ENCODE results near the gene RBM6.
"Not testable (repeated sequence)": the region's sequence is repeated elsewhere in the genome, so short reads cannot be mapped to it uniquely, and the experiment has no call there.

RBM6 gene, protein sequence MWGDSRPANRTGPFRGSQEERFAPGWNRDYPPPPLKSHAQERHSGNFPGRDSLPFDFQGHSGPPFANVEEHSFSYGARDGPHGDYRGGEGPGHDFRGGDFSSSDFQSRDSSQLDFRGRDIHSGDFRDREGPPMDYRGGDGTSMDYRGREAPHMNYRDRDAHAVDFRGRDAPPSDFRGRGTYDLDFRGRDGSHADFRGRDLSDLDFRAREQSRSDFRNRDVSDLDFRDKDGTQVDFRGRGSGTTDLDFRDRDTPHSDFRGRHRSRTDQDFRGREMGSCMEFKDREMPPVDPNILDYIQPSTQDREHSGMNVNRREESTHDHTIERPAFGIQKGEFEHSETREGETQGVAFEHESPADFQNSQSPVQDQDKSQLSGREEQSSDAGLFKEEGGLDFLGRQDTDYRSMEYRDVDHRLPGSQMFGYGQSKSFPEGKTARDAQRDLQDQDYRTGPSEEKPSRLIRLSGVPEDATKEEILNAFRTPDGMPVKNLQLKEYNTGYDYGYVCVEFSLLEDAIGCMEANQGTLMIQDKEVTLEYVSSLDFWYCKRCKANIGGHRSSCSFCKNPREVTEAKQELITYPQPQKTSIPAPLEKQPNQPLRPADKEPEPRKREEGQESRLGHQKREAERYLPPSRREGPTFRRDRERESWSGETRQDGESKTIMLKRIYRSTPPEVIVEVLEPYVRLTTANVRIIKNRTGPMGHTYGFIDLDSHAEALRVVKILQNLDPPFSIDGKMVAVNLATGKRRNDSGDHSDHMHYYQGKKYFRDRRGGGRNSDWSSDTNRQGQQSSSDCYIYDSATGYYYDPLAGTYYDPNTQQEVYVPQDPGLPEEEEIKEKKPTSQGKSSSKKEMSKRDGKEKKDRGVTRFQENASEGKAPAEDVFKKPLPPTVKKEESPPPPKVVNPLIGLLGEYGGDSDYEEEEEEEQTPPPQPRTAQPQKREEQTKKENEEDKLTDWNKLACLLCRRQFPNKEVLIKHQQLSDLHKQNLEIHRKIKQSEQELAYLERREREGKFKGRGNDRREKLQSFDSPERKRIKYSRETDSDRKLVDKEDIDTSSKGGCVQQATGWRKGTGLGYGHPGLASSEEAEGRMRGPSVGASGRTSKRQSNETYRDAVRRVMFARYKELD

DNA sequence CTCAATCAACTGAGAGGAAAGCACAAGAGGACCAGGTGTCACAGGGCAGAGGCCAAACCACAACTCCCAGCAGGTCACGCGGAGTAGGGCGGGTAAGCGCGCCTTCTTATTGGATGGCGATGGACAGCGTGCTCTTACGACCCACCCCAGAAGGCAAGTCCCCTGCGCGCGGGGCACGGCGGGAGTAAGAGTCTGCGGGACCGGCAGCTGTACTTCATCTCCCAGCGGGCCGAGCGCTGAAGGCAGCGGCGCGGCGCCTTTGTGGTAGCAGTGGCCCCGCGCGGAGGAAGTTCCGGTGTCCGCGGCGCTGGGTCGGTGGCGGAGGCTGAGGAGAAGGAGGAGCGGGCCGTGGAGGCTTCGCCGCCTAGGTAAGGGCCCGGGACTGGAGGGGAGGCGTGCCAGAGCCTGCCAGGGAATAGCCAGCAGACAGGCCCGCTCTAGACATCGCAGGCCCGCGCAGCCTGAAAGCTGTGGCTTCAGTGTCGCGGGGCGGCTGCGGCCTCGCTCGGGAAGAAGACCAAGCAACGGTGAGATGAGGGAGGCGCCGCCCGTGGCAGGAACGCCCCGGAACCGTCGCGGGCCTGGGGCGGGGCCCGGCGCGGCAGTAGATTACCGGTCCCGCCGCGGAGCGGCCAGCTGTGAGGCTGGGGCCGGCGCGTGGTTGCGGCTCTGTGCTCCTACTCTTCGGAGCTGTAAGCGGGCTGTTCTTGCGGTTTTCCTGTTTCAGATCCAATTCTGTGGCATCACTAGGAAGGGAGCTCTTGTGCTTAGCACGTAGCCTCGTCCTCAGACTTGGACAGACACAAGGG lies at the start of gene RBM6:
Gene RBM6, plus strand, starts transcription at position 293 of the 809 bp plus-strand sequence. CDS start 22,492 bp downstream, outside the sequence.
- peak; percentile 98 to 99 for ATAC-seq

DNA sequence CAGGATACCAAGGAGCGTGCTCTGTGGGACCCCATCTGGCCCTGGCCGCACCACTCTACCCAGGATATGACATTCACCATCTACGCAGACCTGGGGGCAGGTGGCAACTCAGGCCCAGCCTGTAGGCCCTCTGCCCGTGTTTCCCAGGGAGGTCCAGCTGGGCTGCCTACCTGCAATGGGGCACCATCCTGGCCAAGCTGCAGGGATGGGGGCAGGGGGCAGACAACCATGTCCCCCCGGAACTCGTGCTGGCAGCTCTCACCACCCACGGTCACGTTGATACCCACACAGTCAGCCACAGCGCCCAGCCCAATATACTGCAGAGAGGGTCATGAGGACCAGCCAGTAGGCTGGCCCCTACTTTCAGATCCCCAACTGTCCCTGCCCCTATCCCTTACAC lies 44.2 kb upstream of the RBM6 start:
- ATAC-seq: no peak

DNA sequence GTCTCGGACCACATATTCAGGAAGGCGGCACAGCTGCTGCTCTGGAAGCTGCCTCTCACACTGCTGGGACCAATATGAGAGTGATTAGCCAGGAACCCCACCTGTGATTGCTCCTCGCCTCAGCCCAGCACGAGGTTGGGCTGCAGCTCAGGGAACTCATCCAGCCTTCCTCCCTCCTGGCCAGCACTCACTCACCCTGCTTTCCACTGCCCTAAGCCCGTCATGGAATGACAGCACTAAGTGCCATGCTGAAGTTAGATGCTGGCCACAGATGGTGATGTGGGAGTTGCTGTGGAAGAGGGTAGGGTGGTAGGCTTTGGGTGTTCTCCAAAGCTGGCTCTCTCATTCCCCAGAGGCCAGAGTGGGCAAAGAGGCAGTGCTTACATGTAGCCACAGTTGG lies 43.6 kb upstream of the RBM6 start:
- ATAC-seq: no peak

DNA sequence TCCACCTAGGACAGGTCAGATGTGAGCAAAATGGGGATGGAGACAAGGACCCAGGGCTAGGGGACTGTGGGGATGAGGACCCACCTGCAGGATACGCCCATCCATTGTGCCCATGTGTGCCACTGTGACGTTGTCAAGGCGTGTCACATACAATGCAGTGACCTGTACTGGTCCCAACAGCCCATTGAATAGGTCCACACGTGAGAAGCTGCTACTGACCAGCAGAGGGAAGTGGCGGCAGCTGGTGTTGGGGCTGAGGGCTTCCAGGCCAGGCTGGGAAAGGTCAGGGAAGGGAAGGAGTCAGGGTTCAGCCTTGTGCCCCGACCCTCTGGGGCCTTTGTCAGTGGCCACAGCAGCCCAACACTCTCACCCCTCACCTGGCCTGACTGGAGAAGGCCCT lies 41.0 kb upstream of the RBM6 start:
- ATAC-seq: no peak

DNA sequence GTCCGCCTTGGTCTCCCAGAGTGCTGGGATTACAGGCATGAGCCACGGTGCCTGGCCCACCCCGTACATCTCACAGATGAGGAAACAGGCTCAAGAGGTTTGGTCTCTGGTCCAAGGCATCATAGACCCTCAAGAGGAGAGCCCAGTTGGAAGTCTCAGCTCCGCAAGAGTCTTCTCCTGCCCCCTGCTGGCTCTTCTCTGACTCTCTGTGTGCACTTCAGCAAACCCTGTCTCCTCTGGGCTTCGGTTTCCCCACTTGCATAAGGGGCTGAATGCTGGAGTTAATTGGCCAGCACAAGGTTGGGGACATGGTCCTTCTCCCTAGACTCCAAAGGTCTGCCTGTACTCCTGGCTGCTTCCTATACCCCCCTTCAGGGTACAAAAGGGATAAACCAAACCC lies 40.1 kb upstream of the RBM6 start:
- no peak for ATAC-seq

DNA sequence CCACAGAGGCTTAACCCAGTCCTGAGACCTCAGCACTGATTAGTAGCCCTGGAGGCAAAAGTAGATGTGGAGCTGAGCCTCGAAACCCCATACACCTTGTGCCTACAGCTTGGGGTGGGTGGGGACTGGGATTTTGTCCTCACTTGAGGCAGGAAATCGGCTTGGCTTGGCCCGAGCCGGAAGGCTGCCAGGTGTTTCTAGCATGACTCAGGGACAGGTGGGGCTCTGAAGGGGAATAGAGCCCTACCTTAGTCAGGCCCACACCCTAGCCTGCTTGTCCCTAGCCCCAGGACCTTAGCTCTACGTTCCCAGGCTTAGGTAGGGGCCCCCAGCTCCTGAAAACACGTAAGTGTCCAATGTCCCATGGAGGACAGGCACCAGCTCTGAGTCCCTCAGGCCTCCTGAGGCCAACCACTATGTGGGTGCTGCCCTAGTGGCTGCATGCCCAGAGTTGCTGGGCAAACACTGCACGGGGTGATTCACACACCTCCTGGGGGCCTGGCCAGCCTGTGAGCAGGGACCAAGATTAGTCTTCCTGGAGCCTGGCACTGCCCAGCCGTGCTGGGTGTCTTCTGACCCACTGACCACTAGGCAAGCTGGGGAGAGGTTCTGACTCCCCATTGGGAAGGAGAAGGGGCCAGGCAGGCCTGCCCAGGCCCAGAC lies 39.3 kb upstream of the RBM6 start:
- ATAC-seq: no peak

DNA sequence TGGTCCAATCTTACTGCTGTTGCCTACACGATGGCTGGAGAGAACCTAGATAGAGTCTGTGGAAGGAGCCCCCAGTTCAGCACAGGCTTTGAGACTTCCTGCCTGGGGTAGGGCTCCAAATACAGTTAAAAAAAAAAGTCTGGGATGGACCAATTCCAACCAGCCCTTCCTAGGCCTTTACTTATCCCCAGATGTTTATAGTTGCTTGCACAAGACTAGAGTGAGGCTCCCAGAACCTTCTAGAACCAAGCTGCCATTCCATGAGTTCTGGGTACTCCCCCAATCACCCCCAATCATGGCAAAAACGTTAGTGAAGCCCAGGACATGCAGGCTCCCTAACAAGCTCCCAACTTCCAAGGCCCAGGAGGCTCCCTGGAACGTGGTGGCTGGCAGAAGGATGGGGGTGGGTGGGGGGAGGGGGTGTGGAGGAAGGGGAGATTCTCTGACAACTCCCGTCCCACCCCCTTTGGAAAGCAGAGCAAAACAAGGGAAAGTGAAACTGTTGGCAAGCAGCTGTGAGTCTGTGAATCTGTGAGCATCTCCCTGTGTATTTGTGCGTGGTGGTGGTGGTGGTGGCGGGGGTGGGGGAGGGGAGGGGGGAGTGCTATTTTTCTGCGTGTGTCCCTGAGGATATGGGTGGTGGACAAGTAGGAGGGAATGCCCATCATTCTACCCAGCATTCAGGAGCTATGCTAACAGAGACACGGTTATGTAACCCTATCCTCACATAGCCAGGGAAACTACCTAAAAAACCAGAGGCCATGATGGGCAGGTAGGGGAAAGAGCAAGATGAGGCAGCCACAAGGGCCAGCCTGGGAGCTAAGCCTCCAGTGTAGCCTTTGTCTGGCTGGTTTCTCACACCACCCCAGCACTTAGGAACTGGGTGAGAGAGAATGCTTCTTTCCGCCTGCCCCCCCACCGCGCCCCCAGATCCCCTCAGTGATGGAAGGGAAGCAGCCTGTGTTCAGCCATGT lies 38.3 kb upstream of the RBM6 start:
- ATAC-seq: no peak

DNA sequence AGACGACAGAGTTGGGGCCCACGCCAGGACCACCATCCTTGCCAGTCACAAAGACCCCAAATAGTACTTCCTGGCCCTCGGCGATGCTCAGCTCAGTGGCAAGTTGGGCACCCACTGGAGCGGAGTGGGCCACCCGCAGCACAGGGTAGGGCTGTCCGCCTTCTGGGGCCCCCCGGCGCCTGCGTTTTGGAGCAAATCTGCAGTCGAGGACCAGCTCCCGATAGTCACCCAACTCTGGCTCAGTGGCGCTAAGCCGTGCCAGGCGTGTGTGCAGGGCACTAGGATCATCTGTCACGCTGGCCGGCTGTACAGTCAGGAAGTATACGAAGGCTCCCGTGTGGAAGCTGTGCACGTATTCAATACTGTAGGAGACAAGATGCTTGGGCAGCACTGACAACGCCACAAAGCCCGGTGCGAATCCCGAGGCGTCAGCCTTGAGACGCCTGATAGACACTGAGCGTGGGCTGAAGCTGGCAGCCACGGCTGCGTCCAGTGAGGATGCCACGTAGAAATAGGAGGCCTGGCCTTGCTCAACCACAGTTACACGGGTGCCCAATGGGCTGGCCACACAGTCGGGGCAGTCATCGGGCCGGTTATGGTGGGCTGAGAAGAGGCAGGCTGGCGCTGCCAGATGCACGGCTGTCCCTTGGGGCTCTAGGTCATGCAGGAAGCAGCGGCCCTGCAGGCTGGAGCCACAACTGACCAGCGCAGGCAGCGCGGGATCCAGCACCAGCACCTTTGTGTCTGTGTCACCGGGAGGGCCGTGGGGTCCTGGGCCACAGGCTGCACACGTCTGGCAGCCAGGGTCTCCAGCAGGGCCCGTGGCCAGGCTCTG lies 37.2 kb upstream of the RBM6 start:
- ATAC-seq: no peak

DNA sequence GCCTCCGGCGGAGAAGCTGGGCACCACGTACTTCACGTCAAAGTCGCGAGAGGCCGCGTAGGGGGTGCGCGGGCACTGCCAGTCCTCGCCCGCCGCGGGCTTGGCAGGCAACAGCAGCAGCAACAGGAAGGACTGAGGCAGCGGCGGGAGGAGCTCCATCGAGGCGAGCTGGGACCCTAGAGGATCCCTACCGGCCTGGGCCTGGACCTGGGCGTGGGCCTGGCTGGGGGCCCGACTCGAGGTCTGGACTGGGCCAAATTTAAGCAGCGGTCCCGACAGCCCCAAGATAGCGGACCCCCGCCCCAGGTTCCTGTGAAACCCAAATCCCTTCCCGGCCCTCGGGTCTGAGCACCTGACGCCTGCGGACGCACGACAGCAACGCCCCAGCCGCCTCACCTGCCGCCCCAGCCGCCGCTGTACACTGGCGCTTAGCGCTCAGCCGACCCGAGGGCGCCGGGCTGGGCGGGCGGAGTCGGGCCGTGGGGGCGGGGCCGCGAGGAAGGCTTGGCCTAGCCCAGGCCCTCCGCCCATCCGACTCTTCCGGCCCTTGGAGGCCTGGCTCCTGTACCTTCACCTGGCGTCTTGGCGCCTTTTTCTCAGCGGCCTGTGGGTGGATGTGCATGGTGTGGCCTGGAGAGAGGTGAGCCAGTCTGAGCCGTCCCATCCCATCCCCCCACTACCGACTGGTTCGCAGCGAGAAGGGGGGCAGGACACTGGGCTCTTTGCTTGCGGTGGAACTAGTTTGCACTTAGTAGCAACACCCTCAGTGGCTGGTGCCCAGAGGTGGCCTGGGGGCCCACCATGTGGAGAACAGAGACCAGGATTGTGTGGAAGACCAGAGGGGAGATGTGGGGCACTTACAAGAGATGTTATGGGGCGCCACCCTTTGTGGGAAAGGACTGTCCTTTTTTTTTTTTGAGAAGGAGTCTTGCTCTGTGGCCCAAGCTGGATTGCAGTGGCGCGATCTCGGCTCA lies 36.2 kb upstream of the RBM6 start, which contains the start of gene MST1R:
Gene MST1R, minus strand, starts transcription at position 423 of the 974 bp plus-strand sequence. Its CDS starts 264 bp downstream, at position 159.
- peak; percentile 97 to 98 for ATAC-seq

DNA sequence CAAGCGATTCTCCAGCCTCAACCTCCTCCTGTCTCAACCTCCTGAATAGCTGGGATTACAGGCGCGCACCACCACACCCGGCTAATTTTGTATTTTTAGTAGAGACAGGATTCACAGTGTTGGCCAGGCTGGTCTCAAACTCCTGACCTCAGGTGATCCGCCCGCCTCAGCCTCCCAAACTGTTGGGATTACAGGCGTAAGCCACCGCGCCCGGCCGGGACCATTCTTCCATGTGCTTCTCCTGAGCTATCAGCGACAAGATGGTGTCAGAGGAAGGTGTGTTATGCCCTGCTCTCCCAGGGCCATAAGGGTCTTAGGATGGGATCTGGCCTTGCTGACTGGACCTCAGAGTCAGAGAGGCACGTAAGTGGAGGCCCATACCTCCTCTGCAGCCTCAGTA lies 35.5 kb upstream of the RBM6 start:
- ATAC-seq: not testable (repeated sequence)

DNA sequence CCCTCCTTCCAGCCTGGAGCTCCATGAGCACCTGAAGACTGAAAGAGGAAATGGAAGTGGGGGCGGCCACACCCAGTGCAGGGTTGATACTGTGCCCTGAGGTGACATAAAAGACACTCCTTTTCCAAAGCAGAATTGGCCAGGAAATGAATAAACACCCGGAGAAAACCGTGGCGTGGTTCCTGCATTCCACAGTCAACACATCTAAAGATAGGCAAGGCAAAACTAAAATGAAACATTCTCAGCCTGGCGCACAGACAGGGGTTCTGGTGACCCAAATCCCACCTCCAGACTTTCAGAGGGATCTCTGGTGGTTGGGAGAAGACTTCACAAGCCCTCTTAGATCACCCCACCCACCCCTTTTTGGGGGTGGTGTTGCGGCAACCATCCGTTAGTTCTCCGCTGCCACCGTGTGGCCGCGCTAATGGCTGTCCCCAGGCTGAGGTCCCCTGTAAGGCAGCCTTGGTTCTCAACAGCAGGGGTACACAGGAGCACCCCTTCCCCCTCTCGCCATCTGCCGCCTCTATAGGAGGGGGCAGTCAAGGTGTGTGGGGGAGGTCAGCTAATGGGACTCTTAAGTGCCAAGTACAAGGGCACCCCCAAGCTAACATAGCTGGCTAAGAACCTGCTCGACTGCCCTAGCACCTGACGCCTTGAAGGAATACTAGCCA lies 33.7 kb upstream of the RBM6 start:
- peak; percentile 15 to 50 for ATAC-seq

DNA sequence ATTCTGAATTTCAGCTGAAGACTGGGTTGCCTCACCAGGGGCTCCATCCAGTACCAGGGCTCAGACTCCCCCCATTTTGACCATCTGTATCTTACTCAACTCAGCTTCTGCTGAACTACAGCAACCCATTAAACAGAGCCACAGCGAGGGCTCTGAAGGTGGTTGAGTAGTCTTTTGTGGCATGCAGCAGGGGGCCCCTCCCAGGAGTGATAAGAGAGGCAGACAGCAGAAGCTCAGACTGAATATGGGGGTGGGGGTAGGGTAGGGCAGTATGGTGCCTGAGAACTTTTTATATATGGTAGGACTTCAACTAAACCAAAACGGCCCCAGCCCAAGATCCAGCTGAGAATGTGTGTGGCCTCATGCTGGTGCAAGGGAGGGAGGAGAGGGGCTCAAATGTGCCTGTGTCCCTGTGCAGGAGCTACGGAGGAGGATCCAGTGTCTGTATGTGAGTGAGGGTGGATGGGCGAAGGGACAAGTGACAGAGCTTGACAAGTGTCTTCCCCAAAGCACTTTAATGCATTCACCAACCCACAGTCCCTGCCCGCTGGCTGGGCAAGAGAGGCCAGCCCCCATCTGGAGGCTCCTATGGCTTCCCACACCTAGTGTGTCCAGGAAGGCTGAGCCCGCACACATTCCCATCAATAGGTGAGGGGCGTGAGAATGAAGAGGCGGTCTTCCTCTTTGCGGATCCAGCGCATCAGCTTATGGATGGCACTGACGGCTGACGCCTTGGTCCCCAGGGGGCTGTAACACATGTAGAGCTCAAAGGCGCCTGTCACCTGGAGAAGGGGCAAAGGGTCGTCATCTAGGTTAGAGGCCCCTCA lies 31.4 kb upstream of the RBM6 start:
- no peak for ATAC-seq

DNA sequence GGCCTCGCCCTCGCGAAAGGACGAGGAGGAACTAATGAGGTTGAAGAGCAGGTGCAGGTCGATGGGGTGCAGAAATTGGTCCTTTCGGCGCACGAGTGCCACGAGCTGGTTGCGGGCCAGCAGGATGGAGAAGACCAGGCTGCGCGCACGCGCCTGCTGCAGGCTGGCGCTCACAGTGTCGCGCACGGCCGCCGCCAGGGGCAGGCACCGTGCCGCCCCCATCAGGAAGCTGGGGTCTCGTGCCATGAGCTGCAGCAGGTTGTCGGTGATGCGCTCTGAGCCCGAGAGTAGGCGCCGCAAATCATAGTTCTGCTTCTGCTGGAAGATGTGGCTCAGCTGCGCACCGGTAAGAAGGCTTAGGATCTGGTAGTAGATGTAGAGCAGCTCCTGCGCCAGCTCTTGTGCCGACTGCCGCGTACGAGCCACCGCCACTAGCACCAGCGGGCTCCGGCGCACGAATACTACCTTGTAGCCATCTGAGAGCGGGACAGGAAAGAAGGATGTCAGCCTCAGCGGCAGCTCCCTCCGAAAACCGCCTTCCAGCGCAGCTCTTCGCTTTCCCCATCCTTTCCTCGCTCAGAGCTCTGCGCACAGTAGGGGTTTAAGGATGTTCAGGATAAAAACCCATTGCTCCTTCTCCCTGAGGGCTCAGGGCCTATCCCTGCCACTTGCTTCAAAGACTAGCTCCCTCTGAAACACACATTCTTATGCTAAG lies 29.4 kb upstream of the RBM6 start:
- no peak for ATAC-seq

DNA sequence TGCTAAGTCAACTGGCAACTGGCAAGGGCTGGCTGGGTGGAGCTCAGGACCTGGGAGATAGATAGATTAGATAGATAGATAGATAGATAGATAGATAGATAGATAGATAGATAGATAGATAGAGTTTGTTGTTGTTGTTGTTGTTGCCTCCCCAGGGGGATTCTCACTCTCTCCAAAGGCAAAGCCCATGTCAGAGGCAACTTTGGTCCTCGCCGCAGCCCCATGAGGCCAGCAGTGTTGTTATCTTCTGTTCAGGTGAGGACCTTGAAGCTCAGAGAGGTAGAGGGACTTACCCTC lies 28.9 kb upstream of the RBM6 start:
- ATAC-seq: no peak

DNA sequence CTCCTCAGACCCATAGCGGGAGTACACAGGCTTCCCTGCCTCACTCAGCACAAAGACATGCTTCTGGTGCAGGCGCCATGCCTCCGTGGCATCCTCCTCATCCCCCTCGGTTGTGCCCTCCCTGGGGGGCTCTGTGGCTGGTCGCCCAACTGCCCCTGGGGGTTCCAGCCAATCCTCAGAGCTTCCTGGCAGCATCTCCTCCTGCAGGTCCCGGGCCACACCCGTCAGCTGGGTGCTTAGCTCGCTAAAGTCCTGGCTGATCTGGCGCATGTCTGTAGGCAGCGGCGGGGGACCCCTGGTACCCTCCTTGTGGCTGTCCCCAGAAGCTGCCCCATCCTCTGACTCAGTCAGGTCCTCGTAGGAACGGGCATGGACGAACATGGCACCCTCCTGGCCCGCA lies 28.3 kb upstream of the RBM6 start:
- ATAC-seq: no peak

DNA sequence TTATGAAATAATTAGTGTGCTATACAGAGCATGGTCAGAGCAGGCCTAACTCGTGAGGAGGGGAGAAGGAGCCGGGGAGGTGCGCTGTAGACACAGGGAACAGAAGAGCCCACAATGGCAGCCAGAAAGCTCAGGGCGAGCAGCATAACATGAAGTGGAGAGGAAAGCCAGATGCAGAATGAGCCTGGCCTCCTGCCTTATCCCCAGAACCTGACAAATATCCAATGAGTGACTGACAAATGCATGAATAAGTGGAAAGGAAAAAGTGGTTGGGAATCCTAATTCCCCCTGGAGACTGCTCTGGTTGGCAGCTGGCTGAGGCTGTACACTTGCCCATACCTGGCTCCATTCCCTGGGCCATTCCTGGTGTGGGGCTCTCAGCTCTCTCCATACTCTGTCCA lies 27.1 kb upstream of the RBM6 start:
- no peak for ATAC-seq
